HG03025 (cell line): Measurements from ENCODE around the gene HOXB4.

ENCODE experiments used
- ATAC-seq: cut with Tn5 transposase; IDR thresholded peaks from one replicate; pipeline ENCODE4 v1.9.1; 2021; ENCODE audit warnings: mild to moderate bottlenecking, moderate library complexity; ENCODE audit not compliant: unreplicated experiment, low FRiP score

HOXB4 gene

DNA sequence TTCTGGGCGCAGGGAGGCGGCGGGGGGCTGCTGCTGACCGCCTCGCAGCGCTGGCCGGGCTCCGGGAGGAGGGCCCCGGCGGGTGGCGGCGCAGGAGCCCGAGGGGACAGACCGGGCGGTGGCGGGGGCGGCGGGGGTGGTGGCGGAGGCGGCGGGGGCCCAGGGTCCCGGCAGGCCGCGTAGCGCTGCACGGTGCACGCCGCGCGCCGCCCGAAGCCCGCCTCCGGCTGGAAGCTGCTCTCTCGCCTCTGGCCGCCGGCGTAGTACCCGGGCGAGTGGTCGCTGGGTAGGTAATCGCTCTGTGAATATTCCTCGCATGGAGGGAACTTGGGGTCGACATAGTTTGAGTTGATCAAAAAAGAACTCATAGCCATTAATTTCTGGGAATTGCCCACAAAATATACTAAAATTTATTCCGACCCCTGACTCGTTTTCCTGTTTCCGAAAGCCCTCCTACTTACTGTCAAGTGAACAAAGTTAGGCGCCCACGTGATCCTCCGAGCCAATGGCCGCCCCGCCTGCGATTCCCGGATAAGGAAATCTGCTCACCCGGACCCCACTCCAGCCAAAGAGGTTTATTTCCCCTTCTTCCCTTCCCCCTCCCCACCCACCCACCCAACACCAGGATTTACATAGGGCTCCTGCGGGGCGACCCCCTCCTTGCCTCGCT, at the start of gene HOXB4:
Gene HOXB4 (minus strand): TSS at position 405 of the 670 bp plus-strand sequence. CDS start 31 bp downstream, at position 374.
- ATAC-seq = peak; percentile 35

DNA sequence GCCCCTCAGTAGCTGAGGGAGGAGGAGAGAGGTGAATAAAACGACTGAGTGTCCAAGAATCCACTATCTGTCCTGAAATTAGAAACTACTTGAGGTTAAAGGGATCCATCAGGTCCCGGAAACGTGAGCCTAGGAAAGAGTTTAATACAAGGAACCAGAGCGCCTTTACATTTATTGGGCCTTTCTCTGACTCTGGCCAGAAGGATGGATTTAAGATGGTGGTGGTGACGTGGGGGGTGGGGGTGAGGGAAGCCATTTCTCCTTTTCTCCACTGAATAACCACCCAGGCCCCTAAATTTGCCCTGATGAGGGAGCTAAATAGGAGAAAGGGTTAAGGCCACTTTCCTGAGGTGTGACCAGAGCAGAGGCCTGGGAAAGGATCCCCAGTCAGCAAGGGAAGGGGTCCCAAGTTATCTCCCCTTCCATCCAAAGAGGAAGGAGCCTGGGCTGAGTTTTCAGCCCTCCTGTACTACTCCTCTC, 49.0 kb upstream of the HOXB4 start:
- ATAC-seq = no peak

DNA sequence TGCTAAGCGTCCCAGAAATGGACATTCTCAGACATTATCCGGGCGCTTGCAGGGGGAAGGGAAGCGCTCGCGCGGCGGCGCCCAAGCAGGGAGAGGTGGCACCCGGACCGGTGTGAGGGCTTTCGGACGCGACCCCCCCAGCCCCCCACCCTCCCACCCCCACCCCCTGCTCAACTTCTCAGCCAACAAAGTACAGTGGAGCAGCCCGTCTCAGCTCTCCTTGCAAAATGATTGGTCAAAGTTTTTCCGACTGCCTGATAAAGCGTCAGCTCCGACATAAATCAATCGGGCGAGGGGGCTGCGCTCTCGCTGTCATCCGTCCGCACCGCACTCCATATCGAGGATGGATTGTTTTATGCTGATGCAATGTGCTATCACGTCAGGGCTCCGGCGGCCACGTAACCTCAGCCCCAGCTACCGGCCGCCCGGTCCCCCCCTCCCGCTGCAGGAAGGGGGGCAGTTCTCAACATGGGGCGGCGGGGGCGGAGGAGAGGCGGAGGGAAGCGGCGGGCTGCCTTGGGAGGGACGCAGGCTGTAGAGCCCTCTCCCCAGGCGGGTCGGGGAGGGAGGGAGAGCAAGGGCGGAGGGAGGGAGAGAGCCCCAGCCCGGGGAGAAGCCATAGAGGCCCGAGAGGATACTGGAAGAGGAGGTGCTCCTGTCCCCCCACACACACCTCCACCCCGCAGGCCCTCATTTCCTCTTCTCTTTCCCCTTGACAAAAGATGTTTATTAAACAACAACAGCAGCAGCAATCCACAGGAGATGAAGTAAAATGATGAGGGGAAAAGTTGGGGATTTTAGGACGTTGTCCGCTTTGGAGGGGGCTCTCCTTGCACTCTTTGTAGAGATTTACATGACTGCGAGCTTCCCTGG, 48.3 kb upstream of the HOXB4 start, which contains the start of gene HOXB9:
Gene HOXB9 (minus strand): TSS at position 114 of the 873 bp plus-strand sequence. CDS start 89 bp downstream, at position 25.
- ATAC-seq = no peak

DNA sequence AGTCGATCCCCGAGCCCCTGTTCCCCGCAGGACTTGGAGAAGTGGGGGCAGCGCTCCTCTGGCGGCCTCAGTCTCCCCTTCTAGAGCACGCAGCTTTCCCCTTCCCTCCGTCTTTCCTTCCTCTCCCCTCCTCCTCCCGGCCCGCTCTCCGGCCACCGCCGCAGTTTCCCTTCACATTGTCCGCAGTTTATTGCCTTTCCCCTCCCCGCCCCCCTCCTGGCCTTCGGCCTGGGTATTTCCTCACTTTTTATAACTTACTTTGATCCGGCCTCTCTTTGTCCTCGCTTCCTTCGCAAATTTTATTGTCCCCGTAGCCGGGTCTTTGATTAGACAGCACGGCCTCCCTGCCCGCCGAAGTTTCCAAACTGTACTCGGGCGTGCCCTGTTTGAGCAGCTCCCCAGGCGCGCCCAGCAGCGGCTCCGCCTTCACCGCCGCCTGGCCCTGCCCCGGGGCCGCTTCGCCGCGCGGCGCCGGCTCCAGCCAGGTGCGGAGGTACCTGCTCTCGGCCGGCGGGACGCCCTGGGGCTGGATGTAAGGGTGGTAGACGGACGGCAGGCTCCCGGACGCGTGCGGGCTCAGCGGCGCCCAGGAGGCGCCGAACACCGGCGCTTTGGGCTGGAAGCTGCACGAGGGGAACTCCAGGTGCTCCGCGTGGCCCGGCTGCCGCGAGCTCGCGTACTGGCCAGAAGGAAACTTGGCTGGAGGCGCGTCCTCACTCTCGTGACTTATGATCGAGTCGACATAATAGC, 47.5 kb upstream of the HOXB4 start:
- ATAC-seq = no peak

DNA sequence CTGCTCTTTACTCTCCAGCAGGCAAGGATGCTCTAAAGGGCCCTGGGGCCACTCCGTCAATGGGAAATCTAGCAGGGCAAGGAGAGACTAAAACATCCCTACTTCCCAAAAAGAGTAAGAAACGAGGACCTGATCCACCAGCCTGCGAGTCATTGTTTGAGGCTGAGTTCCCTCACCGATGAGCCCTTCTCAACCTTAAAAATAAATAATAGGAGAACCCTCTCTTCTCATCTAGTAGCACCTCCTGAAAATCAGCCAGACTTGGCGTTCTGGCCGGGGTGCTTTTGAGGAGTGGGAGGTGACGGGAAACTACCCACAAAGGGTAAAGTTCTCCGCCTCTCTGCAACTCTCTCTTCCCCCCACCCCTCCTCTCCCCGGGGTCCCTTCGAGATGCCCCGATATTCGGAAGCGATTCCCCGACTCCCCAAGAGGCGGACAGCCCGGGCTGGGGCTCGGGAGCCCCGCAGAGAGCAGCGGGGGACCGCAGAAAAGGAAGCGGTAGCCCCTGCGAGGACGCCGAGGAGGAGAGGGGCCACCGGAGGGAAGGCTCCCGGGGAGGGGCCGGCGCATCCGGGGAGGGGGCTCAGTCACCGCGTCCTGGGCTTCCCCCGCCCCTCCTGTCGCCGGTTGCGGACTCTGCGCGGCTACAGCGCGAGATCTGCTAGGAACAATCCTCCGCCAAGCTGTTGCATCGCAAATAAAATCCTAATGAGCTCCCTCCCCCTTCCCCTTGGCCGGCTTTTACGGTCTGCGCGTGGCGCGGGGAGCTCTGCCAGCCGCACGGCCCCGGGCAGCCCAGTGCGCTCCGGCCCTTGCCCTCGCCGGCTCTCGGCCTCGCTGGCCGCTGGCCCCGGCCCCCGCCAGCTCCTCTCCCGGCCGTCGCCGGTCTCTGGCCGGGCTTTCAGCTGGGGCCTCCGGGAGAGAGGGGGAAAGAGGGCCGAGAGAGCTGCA, 46.7 kb upstream of the HOXB4 start:
- no peak for ATAC-seq

DNA sequence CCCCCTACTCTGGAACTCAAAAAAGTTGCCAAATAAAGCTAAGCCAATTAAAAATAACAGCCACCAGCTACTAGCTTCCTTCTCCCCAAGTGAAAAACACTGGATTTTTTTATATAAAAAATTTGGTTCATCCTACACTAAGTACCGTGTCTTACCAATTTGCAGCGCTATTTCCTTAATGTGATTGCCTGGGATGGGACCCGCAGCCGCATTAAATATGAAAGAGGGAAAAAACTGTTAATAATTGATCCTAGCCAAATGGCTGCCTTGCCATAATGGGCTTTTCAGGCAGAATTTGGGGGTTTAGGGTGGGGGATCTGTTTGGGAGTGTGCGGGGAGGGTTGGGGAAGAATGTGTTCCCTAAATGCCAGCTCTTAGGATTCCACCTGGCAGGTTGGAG, 46.0 kb upstream of the HOXB4 start:
- no peak for ATAC-seq

DNA sequence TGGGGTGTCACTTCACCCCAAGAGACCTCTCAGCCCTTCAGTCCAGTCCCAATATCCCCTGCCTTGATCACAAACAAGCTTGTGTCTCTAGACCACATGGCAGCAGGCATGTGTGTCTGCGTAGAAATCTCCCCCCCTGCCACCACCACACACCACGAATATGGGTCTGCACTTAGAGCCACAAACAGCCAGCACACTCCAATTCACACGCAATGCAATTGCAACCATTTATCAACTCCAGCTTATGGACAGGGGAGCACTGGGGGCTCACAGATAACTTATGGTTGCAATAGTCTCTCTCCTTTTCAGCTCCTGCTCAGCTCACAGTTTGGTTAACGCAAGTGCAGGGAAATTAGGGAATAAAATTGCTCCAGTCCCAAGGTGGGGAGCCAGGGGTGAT, 45.4 kb upstream of the HOXB4 start:
- no peak for ATAC-seq

DNA sequence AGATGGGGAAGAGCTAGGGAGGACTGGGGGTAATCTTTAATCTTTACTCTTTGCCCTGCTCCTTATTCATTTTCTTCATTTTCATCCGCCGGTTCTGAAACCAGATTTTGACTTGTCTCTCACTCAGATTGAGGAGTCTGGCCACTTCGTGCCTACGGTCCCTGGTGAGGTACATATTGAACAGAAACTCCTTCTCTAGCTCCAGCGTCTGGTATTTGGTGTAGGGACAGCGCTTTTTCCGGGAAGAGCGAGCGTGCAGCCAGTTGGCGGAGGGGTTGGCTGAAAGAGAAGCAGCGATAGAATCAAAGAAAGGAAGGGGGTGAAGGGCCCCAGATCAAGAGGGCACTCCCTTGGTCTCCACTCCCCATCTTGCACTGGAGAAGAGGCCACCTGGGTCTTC, 44.7 kb upstream of the HOXB4 start:
- no peak for ATAC-seq

DNA sequence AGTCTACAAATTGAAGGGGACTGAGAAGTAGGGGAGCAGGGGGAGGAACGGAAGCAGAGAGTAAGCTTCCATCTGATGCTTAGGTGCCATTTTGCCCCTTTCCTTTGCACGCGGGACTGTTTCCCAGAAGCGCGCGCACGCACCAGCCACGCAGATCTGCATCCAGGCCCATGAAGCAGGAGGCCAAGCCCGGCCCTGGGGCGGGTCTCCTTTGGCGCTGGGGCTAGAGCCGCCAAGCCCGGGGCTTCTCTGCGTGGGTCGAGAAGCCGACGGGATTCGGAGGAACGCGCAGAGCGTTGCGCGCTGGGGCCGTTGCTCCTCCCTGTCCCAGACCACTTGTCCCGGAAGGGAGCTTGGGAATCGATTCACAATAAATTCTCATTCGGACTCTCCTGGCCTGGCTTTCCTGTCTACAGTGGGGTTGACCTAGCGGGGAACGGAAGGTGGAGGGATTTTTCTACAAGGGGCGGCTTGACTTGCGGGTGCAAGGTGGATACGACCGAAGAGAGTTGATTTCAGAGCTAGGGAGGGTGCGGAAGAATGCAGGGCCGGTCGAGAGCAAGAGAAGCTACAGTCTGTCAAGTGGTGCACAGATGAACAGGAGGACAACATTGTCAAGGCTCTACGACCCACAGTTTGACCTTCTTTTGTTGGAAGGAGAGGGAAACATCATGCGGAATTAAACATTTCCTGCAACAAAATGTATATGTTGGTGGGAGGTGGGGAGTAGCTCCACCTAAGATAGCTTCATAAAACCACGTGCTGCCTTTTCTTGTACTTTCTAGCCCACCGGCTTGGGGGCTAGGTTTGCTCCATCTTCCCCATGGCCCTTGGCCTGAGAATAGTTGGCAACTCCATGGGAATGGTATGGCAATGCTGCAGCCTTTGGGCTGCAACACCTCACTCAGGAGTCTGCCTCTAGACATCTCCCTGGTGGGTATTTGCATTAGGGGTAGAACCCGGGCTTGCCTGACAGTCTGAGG, 43.6 kb upstream of the HOXB4 start:
- no peak for ATAC-seq

DNA sequence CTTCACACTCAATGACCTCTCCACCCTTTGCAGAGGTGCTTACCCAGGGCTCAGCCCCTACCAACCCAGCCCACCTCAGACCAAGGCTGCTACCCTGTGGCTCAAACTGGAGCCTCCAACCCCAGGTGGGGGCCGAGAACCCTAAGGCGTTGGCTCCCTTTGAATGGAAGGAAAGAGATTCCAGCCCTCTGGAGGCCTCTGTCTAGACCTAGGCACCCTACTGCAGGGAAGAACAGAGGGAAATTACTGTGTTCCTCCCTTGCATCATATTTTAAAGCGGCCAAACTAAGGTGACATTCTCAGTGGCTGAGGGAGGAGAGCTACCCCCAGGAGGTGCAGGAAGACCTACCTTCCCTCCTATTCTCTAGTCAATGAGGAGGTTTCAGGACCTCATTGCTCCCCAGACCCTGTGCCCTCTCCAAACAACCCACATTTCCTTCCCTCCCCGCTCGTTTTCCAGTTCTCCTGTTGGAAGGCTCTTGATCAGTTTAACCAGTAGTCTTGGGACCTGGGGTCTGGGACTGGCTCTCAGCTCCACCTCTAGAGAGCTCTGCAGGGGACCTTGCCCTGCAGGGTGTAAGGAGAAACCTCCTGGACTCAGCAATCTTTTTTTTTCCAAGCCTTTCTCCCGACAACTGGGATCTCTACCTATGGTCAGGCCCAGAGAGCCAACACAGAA, 42.5 kb upstream of the HOXB4 start:
- no peak for ATAC-seq

DNA sequence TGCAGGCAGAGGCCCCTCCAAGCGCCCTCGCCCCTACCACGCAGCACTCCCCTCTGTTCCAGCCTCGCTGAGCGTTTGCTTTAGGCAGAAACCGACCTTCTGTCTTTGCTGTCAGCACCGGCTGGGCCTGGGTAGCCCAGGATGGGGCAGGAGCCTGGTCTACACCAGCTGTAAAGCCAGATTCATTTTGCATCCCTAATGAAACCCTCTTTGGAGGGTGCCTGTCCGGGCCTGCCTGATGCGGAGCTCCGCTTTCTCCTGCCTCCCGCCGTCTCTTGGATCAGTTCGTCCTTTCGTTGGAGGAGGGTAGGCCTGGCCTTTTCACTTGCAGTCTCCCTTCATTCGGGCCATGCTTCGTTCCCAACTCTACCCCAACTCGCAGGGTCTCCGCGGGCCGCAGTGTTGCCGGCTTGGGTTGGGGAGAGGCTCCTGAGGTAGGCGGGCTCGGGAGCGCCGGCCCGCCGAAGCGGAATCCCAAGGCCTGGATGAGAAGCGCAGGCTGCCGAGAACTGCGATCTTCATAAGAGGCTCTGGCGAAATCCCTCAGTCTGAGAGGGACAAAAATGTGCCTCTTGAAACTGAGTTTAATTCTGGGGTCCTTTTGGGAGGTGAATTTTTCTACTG, 41.8 kb upstream of the HOXB4 start:
- no peak for ATAC-seq

DNA sequence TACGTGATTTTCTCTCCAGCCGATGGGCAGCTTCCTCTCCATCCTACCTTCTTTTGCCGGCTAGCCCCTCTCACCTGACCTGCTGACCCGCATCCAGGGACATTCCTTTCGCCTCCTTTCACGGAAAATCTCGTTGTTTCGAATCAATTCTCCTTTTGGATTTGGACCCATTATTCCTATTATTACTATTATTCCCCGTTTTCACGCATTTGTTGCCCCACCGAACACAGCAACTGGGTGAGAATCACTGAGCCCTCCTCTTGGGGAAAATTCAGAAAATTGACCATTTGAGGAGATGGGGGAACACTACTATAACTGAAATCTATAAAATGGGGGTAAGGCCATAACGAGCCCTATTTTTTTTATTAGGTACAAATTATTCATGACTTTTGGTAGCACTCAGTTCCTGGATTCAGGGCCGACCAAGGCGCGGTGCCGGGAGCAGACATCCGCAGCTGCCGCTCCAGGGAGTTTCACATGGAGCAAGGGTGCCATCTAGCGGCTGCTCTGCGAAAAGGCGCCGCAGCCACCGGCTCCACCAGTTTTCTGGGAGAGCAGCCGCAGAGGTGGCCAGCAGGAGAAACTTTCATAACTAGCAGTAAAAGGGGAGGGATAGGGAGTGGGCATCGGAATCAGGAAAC, 40.2 kb upstream of the HOXB4 start:
- ATAC-seq = no peak

DNA sequence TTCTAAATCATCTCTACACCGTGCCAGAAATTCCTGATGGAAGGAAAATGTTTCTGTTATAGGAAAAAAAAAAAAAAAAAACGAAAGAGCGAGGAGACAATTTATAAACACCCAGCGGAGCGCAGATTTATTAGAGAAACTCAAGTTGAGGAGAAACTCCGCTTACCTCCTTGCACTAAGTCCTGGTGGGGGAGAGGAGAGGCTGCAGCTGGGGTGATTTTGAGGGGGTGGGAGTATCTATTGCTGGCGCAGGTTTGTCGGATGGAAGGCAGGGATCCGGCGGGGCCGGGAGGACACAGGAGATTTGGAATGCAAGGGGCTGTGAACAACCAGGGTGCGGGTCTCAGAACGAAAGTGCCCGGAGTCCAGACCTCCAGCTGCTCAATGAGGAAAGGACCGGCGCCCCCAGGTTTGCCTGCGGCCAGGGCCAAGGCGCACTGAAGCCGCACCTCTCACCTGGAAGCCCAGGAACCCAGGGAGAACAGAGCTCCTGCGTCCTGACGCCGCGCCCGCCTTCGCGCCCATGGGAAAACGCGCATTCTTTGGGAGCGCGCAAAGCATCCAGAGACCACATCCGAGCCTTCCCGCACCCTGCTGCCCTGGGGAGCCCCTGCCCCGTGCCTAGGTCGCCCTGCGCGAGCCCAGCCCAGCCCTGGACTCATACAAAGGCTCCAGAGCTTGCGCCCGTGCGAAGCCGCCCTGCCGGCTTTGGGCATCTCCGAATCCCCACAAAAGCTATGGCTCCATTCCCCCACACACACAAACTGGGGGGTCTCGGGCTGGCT, 39.5 kb upstream of the HOXB4 start:
- no peak for ATAC-seq

DNA sequence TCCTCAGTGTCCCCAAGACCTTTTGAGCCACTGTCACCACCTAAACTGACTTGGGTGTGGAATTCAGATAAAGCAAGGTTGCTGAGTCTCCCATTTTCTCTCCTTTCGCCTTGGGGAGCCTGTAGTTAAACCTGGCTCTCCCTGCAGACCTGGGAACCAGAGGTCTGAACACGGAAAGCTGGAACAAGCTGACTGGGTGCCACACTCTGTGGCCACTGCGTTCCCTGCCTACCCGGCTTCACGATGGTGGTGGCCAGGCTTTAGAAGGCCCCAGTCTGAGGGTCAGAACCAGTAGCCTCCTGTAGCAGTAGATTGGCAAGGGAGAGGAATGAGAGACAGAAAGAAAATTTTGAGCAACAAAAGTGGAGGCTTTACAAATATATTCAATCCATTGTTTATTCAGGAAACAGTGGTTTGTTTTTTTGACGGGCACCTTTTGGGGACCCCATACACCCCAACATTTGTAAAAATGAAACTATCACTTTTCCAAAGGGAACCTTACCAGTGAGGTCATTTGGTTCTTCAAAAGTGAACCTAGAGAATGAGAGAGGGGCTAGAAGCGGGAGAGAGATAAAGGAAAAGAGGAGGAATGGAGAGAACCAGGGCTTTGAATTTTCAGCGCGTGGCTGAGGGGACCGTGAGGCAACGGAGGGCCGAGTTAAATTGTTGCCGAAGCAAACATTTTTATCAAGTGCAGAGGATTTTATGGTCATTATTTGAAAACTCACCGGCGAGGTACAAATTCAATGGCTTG, 38.7 kb upstream of the HOXB4 start:
- no peak for ATAC-seq

DNA sequence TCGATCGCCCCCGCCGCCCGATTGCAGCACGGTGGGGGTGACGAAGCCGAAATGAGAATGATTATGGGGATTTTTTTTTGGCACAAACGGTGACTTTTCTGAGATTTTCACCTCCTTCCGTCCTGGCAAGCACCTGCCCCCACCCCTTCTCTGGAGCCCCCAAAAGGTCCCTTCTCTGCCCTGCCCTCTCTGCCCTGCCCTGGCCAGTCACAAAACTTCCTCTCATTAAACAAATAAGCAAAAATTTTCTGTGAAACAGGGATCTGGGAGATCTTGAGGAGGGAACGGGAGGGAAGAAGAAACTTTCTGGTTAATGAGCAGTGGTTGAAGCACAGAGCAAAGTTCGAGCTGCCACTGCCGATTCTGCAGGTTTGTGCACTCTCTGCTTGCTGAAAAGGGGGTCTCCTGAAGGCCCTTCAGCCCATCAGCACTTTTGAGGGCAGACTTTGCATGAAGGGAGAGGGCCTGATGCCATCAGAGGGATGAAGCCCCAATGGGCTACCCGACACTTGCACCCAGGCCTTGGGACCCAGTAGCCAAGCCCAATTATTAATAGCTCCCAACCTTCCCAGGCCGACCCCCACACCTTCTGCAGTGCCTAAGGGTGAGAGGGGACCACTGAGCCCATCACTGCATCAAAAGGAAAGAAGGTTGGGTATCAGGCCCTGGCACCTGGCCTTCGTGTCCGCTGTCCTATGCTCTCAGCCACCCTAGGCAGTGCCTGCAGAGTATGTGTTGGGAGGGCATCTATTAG, 38.0 kb upstream of the HOXB4 start:
- no peak for ATAC-seq
